ENCODE data around the gene THADA.
A peak's percentile ranks its signal among the peaks of the same experiment; 100 is the strongest.

Gene THADA

GRCh38 chr2:43347746-43348145 lies 248.1 kb downstream of the THADA start:
- TF ChIP-seq CTCF (conservative IDR thresholded peaks at IDR 0.05; ENCODE audit: low read depth, low read length) = no peak
- H3K4me3 ChIP-seq (ENCODE audit: low read depth, low read length) = no peak overlapping the region
- peak; percentile 68 for DNase-seq (ENCODE audit: low read depth)

- no peak for TF ChIP-seq CTCF (conservative IDR thresholded peaks at IDR 0.05; ENCODE audit: low read depth, low read length)
Measured at GRCh38 chr2:43346602-43347567, 249.0 kb downstream of the THADA start.

GRCh38 chr2:43345872-43346271 lies 250.0 kb downstream of the THADA start:
- no peak overlapping the region for H3K4me3 ChIP-seq (ENCODE audit: low read depth, low read length)
- no peak for TF ChIP-seq CTCF (conservative IDR thresholded peaks at IDR 0.05; ENCODE audit: low read depth, low read length)
- DNase-seq (ENCODE audit: low read depth) = no peak

More at GRCh38 chr2:43346602-43347567, 249.0 kb downstream of the THADA start:
- no peak for DNase-seq (ENCODE audit: low read depth)
- H3K4me3 ChIP-seq (ENCODE audit: low read depth, low read length) = no peak overlapping the region

- no peak overlapping the region for H3K4me3 ChIP-seq (ENCODE audit: low read depth, low read length)
- DNase-seq (ENCODE audit: low read depth) = no peak
- peak; percentile 17 for TF ChIP-seq CTCF (conservative IDR thresholded peaks at IDR 0.05; ENCODE audit: low read depth, low read length)
Measured at GRCh38 chr2:43345391-43345813, 250.4 kb downstream of the THADA start.

- no peak for DNase-seq (ENCODE audit: low read depth)
- H3K4me3 ChIP-seq (ENCODE audit: low read depth, low read length) = no peak overlapping the region
- TF ChIP-seq CTCF (conservative IDR thresholded peaks at IDR 0.05; ENCODE audit: low read depth, low read length) = no peak
Measured at GRCh38 chr2:43344868-43345373, 250.9 kb downstream of the THADA start.

GRCh38 chr2:43343573-43344304 lies 252.1 kb downstream of the THADA start:
- no peak overlapping the region for H3K4me3 ChIP-seq (ENCODE audit: low read depth, low read length)
- TF ChIP-seq CTCF (conservative IDR thresholded peaks at IDR 0.05; ENCODE audit: low read depth, low read length) = no peak
- peak; percentile 95 for DNase-seq (ENCODE audit: low read depth)
